NOMO-1 treated with dmso at 0.1 percent for 144 hours (cell line): ENCODE measurements around the gene NCLN.
"Not testable (repeated sequence)": the region's sequence is repeated elsewhere in the genome, so short reads cannot be mapped to it uniquely, and the experiment has no call there.

Experiments used
- DNase-seq: peaks from one replicate; lab custom pipeline; 2025; ENCODE audit not compliant: unreplicated experiment; lab: John Stamatoyannopoulos, UW

The NCLN gene

GRCh38 chr19:3222709-3223108 lies 37.0 kb downstream of the NCLN start:
- no peak for DNase-seq

GRCh38 chr19:3224346-3225168 lies 38.8 kb downstream of the NCLN start, which contains the start of gene CELF5:
Gene CELF5, plus strand, starts transcription at chr19:3224661. Its CDS starts 79 bp downstream, at chr19:3224740.
- no peak for DNase-seq

- DNase-seq, result no peak
Observed at GRCh38 chr19:3225169-3225485, 39.4 kb downstream of the NCLN start.

- DNase-seq, result no peak
Observed at GRCh38 chr19:3225677-3226093, 40.0 kb downstream of the NCLN start.

GRCh38 chr19:3227054-3227626 lies 41.4 kb downstream of the NCLN start:
- DNase-seq, result no peak

- no peak for DNase-seq
Observed at GRCh38 chr19:3229346-3229743, 43.6 kb downstream of the NCLN start.

GRCh38 chr19:3229888-3230496 lies 44.3 kb downstream of the NCLN start:
- DNase-seq, result no peak

GRCh38 chr19:3231288-3231687 lies 45.6 kb downstream of the NCLN start:
- DNase-seq, result no peak

- DNase-seq, result no peak
Observed at GRCh38 chr19:3233116-3233515, 47.4 kb downstream of the NCLN start.

GRCh38 chr19:3233831-3234230 lies 48.1 kb downstream of the NCLN start:
- DNase-seq, result no peak

- DNase-seq, result no peak
Observed at GRCh38 chr19:3234800-3235199, 49.1 kb downstream of the NCLN start.

- DNase-seq, result not testable (repeated sequence)
Observed at GRCh38 chr19:3235604-3236003, 49.9 kb downstream of the NCLN start.

GRCh38 chr19:3236272-3236671 lies 50.5 kb downstream of the NCLN start:
- no peak for DNase-seq

GRCh38 chr19:3238066-3238561 lies 52.4 kb downstream of the NCLN start:
- no peak for DNase-seq

- DNase-seq, result no peak
Observed at GRCh38 chr19:3239367-3239766, 53.6 kb downstream of the NCLN start.

- DNase-seq, result peak; percentile 65
Observed at GRCh38 chr19:3243819-3244700, 58.3 kb downstream of the NCLN start.

GRCh38 chr19:3245050-3245449 lies 59.3 kb downstream of the NCLN start:
- DNase-seq, result no peak

GRCh38 chr19:3248728-3249326 lies 63.1 kb downstream of the NCLN start:
- no peak for DNase-seq

GRCh38 chr19:3249408-3249807 lies 63.7 kb downstream of the NCLN start:
- DNase-seq, result no peak

- no peak for DNase-seq
Observed at GRCh38 chr19:3250675-3251074, 64.9 kb downstream of the NCLN start.

GRCh38 chr19:3251229-3251628 lies 65.5 kb downstream of the NCLN start:
- DNase-seq, result no peak
